GM12878 (cell line): Measurements from ENCODE around the gene FFAR4.

ENCODE experiments used
- CTCF ChIP-seq, 3 experiments: IDR thresholded peaks in 2 of 3; conservative IDR thresholded peaks in 1 of 3; 2 replicates each; pipeline ENCODE4 v1.5.1; 2011; ENCODE audit warnings: low read depth in 3 of 3, low read length in 3 of 3, mild to moderate bottlenecking in 3 of 3, control low read depth in 2 of 3, moderate library complexity in 2 of 3, inconsistent platforms in 1 of 3, mixed read lengths in 1 of 3; ENCODE audit not compliant: control insufficient read depth in 2 of 3, insufficient read depth in 1 of 3; ENCODE audit errors: extremely low read depth in 1 of 3
- EED ChIP-seq: sonication (generic); IDR thresholded peaks from 2 replicates; pipeline ENCODE4 v1.6.1; 2016; ENCODE audit warnings: antibody characterized with exemption, low read depth
- PRDM15 ChIP-seq: fragments of 450-650 bp; formaldehyde crosslinking; IDR thresholded peaks from 2 replicates; pipeline ENCODE4 v1.4.0; 2020; ENCODE audit warnings: mild to moderate bottlenecking, moderate library complexity
- SMC3 ChIP-seq: IDR thresholded peaks from 2 replicates; pipeline ENCODE4 v1.6.1; 2011; ENCODE audit warnings: low read length, improper control_type of control experiment, borderline replicate concordance
- SUZ12 ChIP-seq: fragments of 200-600 bp; sonication (generic); IDR thresholded peaks from one replicate; pipeline ENCODE4 v1.6.1; 2018; ENCODE audit warnings: antibody characterized with exemption, mild to moderate bottlenecking; ENCODE audit not compliant: unreplicated experiment

GRCh38 chr10:93614101-93614825 is 47.8 kb downstream of the FFAR4 start:
- TF ChIP-seq EED = no peak
- TF ChIP-seq CTCF (IDR thresholded peaks at IDR 0.05 in 2 of 3, conservative IDR thresholded peaks at IDR 0.05 in 1 of 3; ENCODE audit: control insufficient read depth in 2 of 3, extremely low read depth in 1 of 3, insufficient read depth in 1 of 3, low read depth in 3 of 3, low read length in 3 of 3) = no peak
- TF ChIP-seq SMC3 = no peak
- TF ChIP-seq PRDM15 = no peak
- TF ChIP-seq SUZ12 = no peak
